HCT116 (cell line): ENCODE measurements around the gene EIF2B2. TPM values are rescaled to one million over a fixed set of nuclear protein-coding genes. Genes with fewer than 3 reads are reported as not detected.
A peak's percentile ranks its signal among the peaks of the same experiment; 100 is the strongest.

Experiments
- ATAC-seq: fragments of 200-7000 bp; cut with Tn5 transposase; 2 replicates; pipeline ENCODE4 v1.9.1; 2020; ENCODE audit warnings: mild to moderate bottlenecking, moderate library complexity
- BruUV-seq: library from RNA; stranded (reverse); fragments of 400-500 nt; replicated peaks from 2 replicates; lab custom pipeline; 2021; lab: Mats Ljungman, UMichigan
- CTCF ChIA-PET: fragments of 300-600 bp; sonication (Branson Sonifier 250); formaldehyde crosslinking; loops from one replicate; lab custom pipeline; 2021; ENCODE audit warnings: antibody characterized with exemption; lab: Charles Lee
- POLR2A ChIA-PET: fragments of 300-600, 350-600 bp; sonication (Branson Sonifier 250); formaldehyde crosslinking; loops from one replicate; lab custom pipeline; 2021; ENCODE audit warnings: antibody characterized with exemption; lab: Charles Lee
- RAD21 ChIA-PET, 2 experiments: fragments of 300-600 bp; sonication (Branson Sonifier 250); formaldehyde crosslinking; loops; one replicate each; lab custom pipeline; 2023; ENCODE audit warnings: low total read pairs in 2 of 2; ENCODE audit not compliant: uncharacterized antibody in 2 of 2, unreplicated experiment in 2 of 2, low non-redundant PET in 1 of 2; lab: Charles Lee
- DNase-seq: peaks from one replicate; pipeline ENCODE4 v3.0.0-alpha.2; 2010; ENCODE audit warnings: low read depth, low spot score
- H2AFZ ChIP-seq: fragments of 200-600 bp; shearing (Covaris generic), sonication (generic); 2 replicates; pipeline ENCODE4 v1.6.1; 2017; ENCODE audit warnings: low read depth, mixed run types, mixed read lengths, antibody characterized with exemption, low read length; ENCODE audit not compliant: poor library complexity, severe bottlenecking
- H3K27ac ChIP-seq: 2 replicates; pipeline ENCODE4 v1.5.1; 2012; ENCODE audit warnings: low read depth, low read length
- H3K27me3 ChIP-seq: fragments of 200-600 bp; sonication (generic); 2 replicates; pipeline ENCODE4 v1.6.1; 2016; ENCODE audit warnings: mixed run types, low read length, mixed read lengths; ENCODE audit not compliant: insufficient read depth
- H3K36me3 ChIP-seq, 2 experiments: fragments of 200-500 bp in 1 of 2; fragments of 200-600 bp in 1 of 2; sonication (Bioruptor generic) in 1 of 2; sonication (generic) in 1 of 2; 2 replicates each; pipeline versions ENCODE4 v1.5.1 to v1.6.1; 2014 to 2016; ENCODE audit warnings: low read length in 2 of 2, inconsistent platforms in 1 of 2, mixed read lengths in 1 of 2, mixed run types in 1 of 2; ENCODE audit not compliant: insufficient read depth in 2 of 2, control insufficient read depth in 1 of 2
- H3K4me1 ChIP-seq, 2 experiments: fragments of 200-600 bp in 1 of 2; sonication (generic) in 1 of 2; 2 replicates each; pipeline versions ENCODE4 v1.5.1 to v1.6.1; 2012 to 2017; ENCODE audit warnings: low read length in 2 of 2, inconsistent platforms in 1 of 2, mild to moderate bottlenecking in 1 of 2, mixed read lengths in 1 of 2, mixed run types in 1 of 2, moderate library complexity in 1 of 2; ENCODE audit not compliant: insufficient read depth in 2 of 2, control insufficient read depth in 1 of 2
- H3K4me2 ChIP-seq: fragments of 200-600 bp; sonication (generic); 2 replicates; pipeline ENCODE4 v1.6.1; 2017; ENCODE audit warnings: mixed run types, low read length, mixed read lengths
- H3K4me3 ChIP-seq, 2 experiments: fragments of 200-600 bp in 1 of 2; sonication (generic) in 1 of 2; replicated peaks in 1 of 2; 2 replicates each; pipeline ENCODE4 v1.5.1; 2011 to 2016; ENCODE audit warnings: low read length in 2 of 2, control low read depth in 1 of 2, low read depth in 1 of 2, mild to moderate bottlenecking in 1 of 2, mixed read lengths in 1 of 2, mixed run types in 1 of 2
- H3K79me2 ChIP-seq: fragments of 200-600 bp; sonication (generic); 2 replicates; pipeline ENCODE4 v1.6.1; 2017; ENCODE audit warnings: mild to moderate bottlenecking, mixed run types, low read length, moderate library complexity, mixed read lengths; ENCODE audit not compliant: insufficient read depth
- H3K9ac ChIP-seq: fragments of 200-600 bp; sonication (generic); 2 replicates; pipeline ENCODE4 v1.6.1; 2016; ENCODE audit warnings: low read length, mixed read lengths
- H3K9me2 ChIP-seq: fragments of 200-600 bp; sonication (generic), shearing (Covaris generic); 2 replicates; pipeline ENCODE4 v1.6.1; 2017; ENCODE audit warnings: mixed run types, mild to moderate bottlenecking, moderate library complexity; ENCODE audit not compliant: insufficient read depth
- H3K9me3 ChIP-seq, 2 experiments: fragments of 200-500 bp in 1 of 2; fragments of 200-600 bp in 1 of 2; sonication (Bioruptor generic) in 1 of 2; sonication (generic) in 1 of 2; 2 replicates each; pipeline ENCODE4 v1.6.1; 2014 to 2017; ENCODE audit warnings: low read length in 2 of 2, mixed read lengths in 2 of 2, inconsistent platforms in 1 of 2, low read depth in 1 of 2, mild to moderate bottlenecking in 1 of 2, mixed run types in 1 of 2, moderate library complexity in 1 of 2; ENCODE audit not compliant: control insufficient read depth in 1 of 2, insufficient read depth in 1 of 2
- H4K20me1 ChIP-seq: fragments of 200-600 bp; sonication (generic), shearing (Covaris generic); 2 replicates; pipeline ENCODE4 v1.6.1; 2017; ENCODE audit warnings: mixed run types, mild to moderate bottlenecking, moderate library complexity; ENCODE audit not compliant: insufficient read depth
- CTCF ChIP-seq, 3 experiments: fragments of 200-600 bp in 1 of 3; sonication (generic) in 1 of 3; IDR thresholded peaks in 2 of 3; conservative IDR thresholded peaks in 1 of 3; 2 replicates each; pipeline ENCODE4 v1.5.1; 2012 to 2017; ENCODE audit warnings: low read depth in 2 of 3, low read length in 2 of 3, antibody characterized with exemption in 1 of 3, borderline replicate concordance in 1 of 3, control low read depth in 1 of 3, mild to moderate bottlenecking in 1 of 3, mixed read lengths in 1 of 3, mixed run types in 1 of 3, moderate library complexity in 1 of 3; ENCODE audit not compliant: insufficient read depth in 1 of 3
- EGR1 ChIP-seq: IDR thresholded peaks from 2 replicates; pipeline ENCODE4 v1.6.1; 2012; ENCODE audit warnings: low read depth
- FOSL1 ChIP-seq: IDR thresholded peaks from 2 replicates; pipeline ENCODE4 v1.6.1; 2012; ENCODE audit warnings: low read depth
- ZBTB33 ChIP-seq: IDR thresholded peaks from 2 replicates; pipeline ENCODE4 v1.6.1; 2011; ENCODE audit warnings: mild to moderate bottlenecking, low read length, moderate library complexity; ENCODE audit not compliant: insufficient replicate concordance; ENCODE audit errors: extremely low read depth
- intact Hi-C: fragments of 100-400 bp; cut with micrococcal nuclease; formaldehyde crosslinking; loops from 2 replicates; pipeline ENCODE4 v1.10.0; 2022
- total RNA-seq: library from RNA; stranded (reverse); gene quantifications from one replicate; pipeline ENCODE4 v1.2.1, GENCODE V29; 2021; ENCODE audit not compliant: unreplicated experiment

EIF2B2 gene
- total RNA-seq, 1 experiment from 2014 or later: 54.8 TPM

- H3K9ac ChIP-seq: no peak overlapping the region
- H3K79me2 ChIP-seq: no peaks in the 10 kb centered on the region
- RAD21 ChIA-PET: interaction anchor here in 1 of 2 experiments (1.0 kb wide), 1 partner anchor 66 kb away, joined by 3 read pairs; no protein-coding TSS in a partner anchor
- peaks cover 11% of the 10 kb centered on the region in 2 experiments; a peak in 3 of 4 replicates for H3K36me3 ChIP-seq
- peak; percentile 93 for ATAC-seq
- peak; percentile 8 to 66 (median 65); a peak in 5 of 6 replicates for TF ChIP-seq CTCF (IDR thresholded peaks at IDR 0.05 in 2 of 3, conservative IDR thresholded peaks at IDR 0.05 in 1 of 3; ENCODE audit: borderline replicate concordance in 1 of 3, insufficient read depth in 1 of 3, low read depth in 2 of 3, low read length in 2 of 3)
- no peak for TF ChIP-seq EGR1
- TF ChIP-seq FOSL1: no peak
- no peak for TF ChIP-seq ZBTB33
- POLR2A ChIA-PET: no interaction called here
- CTCF ChIA-PET: interaction anchor here (0.6 to 1.4 kb wide), 4 partner anchors 9 to 161 kb away, joined by 4 to 7 read pairs (median 5); no protein-coding TSS in a partner anchor
- DNase-seq: no peak
- H3K4me3 ChIP-seq: no peak overlapping the region
- H3K4me1 ChIP-seq: no peaks in the 10 kb centered on the region
- H3K4me2 ChIP-seq: no peak overlapping the region
- H3K27me3 ChIP-seq: no peaks in the 10 kb centered on the region
- H4K20me1 ChIP-seq: no peaks in the 10 kb centered on the region
- intact Hi-C loops: no loop called here
- no peaks in the 10 kb centered on the region for H3K9me3 ChIP-seq
- H3K9me2 ChIP-seq: no peaks in the 10 kb centered on the region
- H2AFZ ChIP-seq: no peak overlapping the region
- H3K27ac ChIP-seq: no peak overlapping the region
- no TSS peak for BruUV-seq
Measured at GRCh38 chr14:75022655-75023054, 19.9 kb downstream of the EIF2B2 start.
